Testis (tissue), 3 donors: ENCODE data around the gene ABTB2. TPM values are rescaled to one million over a fixed set of nuclear protein-coding genes. Genes with fewer than 3 reads are reported as not detected.

ENCODE experiments used
- DNase-seq: peaks from one replicate; pipeline ENCODE4 v3.0.0-alpha.2; 2019
- H3K27ac ChIP-seq, 2 donors: fragments of 200-600 bp; sonication (generic); one replicate each; pipeline ENCODE4 v1.5.1; 2019
- H3K27me3 ChIP-seq: fragments of 200-600 bp; sonication (generic); one replicate; pipeline ENCODE4 v1.5.1; 2019
- H3K36me3 ChIP-seq: fragments of 200-600 bp; sonication (generic); one replicate; pipeline ENCODE4 v1.5.1; 2017; ENCODE audit warnings: low read depth; ENCODE audit errors: missing control alignments
- H3K4me1 ChIP-seq: fragments of 200-600 bp; sonication (generic); one replicate; pipeline ENCODE4 v1.5.1; 2019
- H3K4me3 ChIP-seq, 2 donors: fragments of 200-600 bp; sonication (generic); one replicate each; pipeline ENCODE4 v1.5.1; 2017 to 2019
- H3K9me3 ChIP-seq: fragments of 200-600 bp; sonication (generic); one replicate; pipeline ENCODE4 v1.5.1; 2017
- CTCF ChIP-seq, 3 experiments: fragments of 450-650 bp in 2 of 3; fragments of 200-600 bp in 1 of 3; sonication (generic) in 1 of 3; IDR thresholded peaks; one replicate each; pipeline ENCODE4 v1.5.1; 2016 to 2019; ENCODE audit warnings: antibody characterized with exemption in 3 of 3, mild to moderate bottlenecking in 2 of 3, moderate library complexity in 1 of 3
- POLR2A ChIP-seq: fragments of 450-650 bp; IDR thresholded peaks from one replicate; pipeline ENCODE4 v1.6.1; 2017; ENCODE audit warnings: antibody characterized with exemption, mild to moderate bottlenecking, moderate library complexity
- WGBS, 2 donors: methylation state at CpG; one replicate each; pipeline ENCODE4 v1.1.5; 2018; 5-methylcytosine and 5-hydroxymethylcytosine counted together
- intact Hi-C: fragments of 100-400 bp; cut with DNase I; formaldehyde crosslinking; loops from one replicate; pipeline ENCODE4 v1.15.1; 2023; ENCODE audit warnings: low total_unique reads
- polyA plus RNA-seq: library from polyadenylated mRNA; stranded (reverse); fragments of 350-450 nt; fragmentation: Illumina TruSeq; extraction: RNeasy Lipid Tissue Mini Kit (QIAGEN cat#74804); gene quantifications from one replicate; pipeline ENCODE4 v1.2.3, GENCODE V29; 2014; ENCODE audit warnings: low read depth, low replicate concordance; ENCODE audit not compliant: insufficient read depth
- total RNA-seq, 2 donors: library from RNA; depleted of rRNA; stranded (reverse); fragments of >200 nt; gene quantifications; one replicate each; pipeline ENCODE4 v1.2.3, GENCODE V29; 2016

Gene ABTB2
- total and polyA plus RNA-seq, 3 donors from 2014 or later = 5.8 to 12.1 (median 8.9) TPM

DNA sequence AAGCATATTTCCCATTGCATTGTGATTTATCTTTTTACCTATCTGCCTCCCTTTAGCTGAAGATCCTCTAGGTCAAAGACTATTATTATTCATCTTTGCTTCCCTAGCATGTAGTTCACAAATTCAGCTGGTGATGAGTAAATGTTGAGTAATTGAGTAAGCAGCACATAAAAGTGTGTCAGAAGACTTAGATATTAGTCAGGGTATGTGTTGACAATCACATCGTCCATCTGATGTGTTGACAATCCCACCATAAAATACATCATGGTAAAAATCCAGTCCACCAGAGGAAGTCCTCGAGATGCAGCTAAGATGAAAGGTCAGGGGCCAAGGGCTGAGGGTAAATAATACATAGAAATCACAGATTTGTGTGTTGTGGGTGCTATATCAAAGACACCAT is 22.9 kb upstream of the ABTB2 start:
- intact Hi-C loops = no loop called here

DNA sequence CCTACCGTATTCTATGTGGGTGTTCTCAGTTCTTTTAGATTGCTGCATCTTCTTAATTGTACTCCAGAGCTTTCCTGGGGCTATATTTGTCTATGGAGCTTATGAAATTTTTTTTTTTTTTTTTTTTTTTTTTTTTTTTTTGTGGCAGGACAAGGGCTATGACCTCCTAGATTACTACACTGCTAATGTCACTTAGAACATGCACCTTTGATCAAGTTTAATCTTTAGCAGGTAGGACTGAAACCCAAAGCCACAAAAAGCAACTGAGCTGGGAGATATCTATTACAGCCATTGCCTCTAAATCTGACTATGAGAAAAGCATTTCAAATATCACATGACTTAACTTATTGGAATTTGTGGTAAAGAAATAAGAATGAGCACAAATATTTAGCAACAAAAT is 21.7 kb upstream of the ABTB2 start:
- H3K4me3 ChIP-seq = no peak overlapping the region
- TF ChIP-seq POLR2A (no peak), CTCF (IDR thresholded peaks at IDR 0.05) (no peak)
- WGBS, 2 donors = 73 to 77% methylated on average over 1 of the region's 1 CpG

More for the DNA sequence above, 22.9 kb upstream of the ABTB2 start:
- TF ChIP-seq CTCF (IDR thresholded peaks at IDR 0.05) = no peak
- Histone ChIP-seq H3K9me3 (no peaks in the 10 kb centered on the region), H3K27me3 (no peaks in the 10 kb centered on the region), H3K36me3 (no peaks in the 10 kb centered on the region), H3K4me3 (no peak overlapping the region), H3K27ac (no peak overlapping the region), H3K4me1 (no peaks in the 10 kb centered on the region)
- no peak for DNase-seq
- WGBS, 2 donors = 48 to 50% methylated on average over 2 of the region's 2 CpGs

DNA sequence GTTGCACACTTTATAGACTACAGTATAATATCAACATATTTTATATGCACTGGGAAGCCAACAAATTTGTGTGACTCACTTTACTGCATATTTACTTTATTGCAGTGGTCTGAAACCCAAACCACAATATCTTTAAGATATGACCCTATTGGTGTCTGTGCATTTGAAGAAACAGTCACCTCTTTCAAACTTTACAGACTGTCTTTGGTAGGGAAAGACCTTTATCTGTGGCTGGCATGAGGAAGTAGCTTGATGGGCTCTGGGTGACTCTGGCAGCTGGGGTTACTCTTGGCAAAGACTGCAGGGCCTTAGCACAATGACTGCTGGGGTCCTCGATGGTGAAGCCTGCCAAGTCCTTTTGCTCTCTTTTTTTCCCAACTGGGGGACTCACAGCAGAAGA is 21.3 kb upstream of the ABTB2 start:
- intact Hi-C loops = no loop called here
- Histone ChIP-seq H3K4me1 (no peaks in the 10 kb centered on the region), H3K4me3 (no peak overlapping the region), H3K9me3 (no peaks in the 10 kb centered on the region), H3K27ac (no peak overlapping the region), H3K36me3 (no peaks in the 10 kb centered on the region), H3K27me3 (no peaks in the 10 kb centered on the region)
- WGBS, 2 donors = 79 to 100% methylated on average over 1 of the region's 1 CpG
- no peak for DNase-seq
- no peak for TF ChIP-seq POLR2A
- TF ChIP-seq CTCF (IDR thresholded peaks at IDR 0.05) = no peak

More for the DNA sequence above, 21.7 kb upstream of the ABTB2 start:
- no peaks in the 10 kb centered on the region for H3K9me3 ChIP-seq
- H3K4me1 ChIP-seq = no peaks in the 10 kb centered on the region
- intact Hi-C loops = no loop called here
- H3K36me3 ChIP-seq = no peaks in the 10 kb centered on the region
- no peak overlapping the region for H3K27ac ChIP-seq
- H3K27me3 ChIP-seq = no peaks in the 10 kb centered on the region
- DNase-seq = no peak

DNA sequence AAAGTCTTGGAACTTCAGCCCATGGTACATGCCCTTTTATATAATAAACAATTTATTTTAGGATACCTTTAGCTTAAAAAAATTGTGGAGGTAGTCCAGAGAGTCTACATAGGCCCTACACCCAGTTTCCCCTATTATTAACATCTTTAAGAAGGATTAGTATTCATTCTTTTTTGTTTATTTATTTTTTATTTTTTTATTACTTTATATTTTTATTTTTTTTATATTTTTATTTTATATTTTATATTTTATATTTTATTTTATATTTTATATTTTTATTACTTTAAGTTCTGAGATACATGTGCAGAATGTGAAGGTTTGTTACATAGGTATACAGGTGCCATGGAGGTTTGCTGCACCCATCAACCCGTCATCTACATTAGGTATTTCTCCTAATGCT is 15.9 kb upstream of the ABTB2 start:
- H3K4me1 ChIP-seq = no peaks in the 10 kb centered on the region
- no peaks in the 10 kb centered on the region for H3K9me3 ChIP-seq
- no peak for DNase-seq
- TF ChIP-seq CTCF (IDR thresholded peaks at IDR 0.05) = no peak
- no peak for TF ChIP-seq POLR2A
- H3K27ac ChIP-seq = no peak overlapping the region
- no peak overlapping the region for H3K4me3 ChIP-seq
- H3K36me3 ChIP-seq = no peaks in the 10 kb centered on the region
- intact Hi-C loops = no loop called here
- H3K27me3 ChIP-seq = no peaks in the 10 kb centered on the region
- WGBS, 2 donors = 96 to 97% methylated on average over 1 of the region's 1 CpG

GRCh38 chr11:34366522-34366921 is 8.7 kb upstream of the ABTB2 start:
- Histone ChIP-seq H3K36me3 (no peaks in the 10 kb centered on the region), H3K9me3 (no peaks in the 10 kb centered on the region), H3K27ac (no peak overlapping the region), H3K4me1 (no peaks in the 10 kb centered on the region), H3K27me3 (no peaks in the 10 kb centered on the region), H3K4me3 (no peak overlapping the region)
- 80% methylated on average over 2 of the region's 2 CpGs for WGBS, 2 donors
- intact Hi-C loops = loop anchor here (10.0 kb wide), 1 partner anchor 372 kb away; no protein-coding TSS in a partner anchor
- no peak for DNase-seq
- TF ChIP-seq CTCF (IDR thresholded peaks at IDR 0.05) = peak in 1 of 3 experiments; percentile 14
- TF ChIP-seq POLR2A = no peak
